Cardiac muscle cell (in vitro differentiated cells and primary cell): ENCODE data around the gene TMEM135. TPM values are rescaled to one million over a fixed set of nuclear protein-coding genes. Genes with fewer than 3 reads are reported as not detected.
A peak's percentile ranks its signal among the peaks of the same experiment; 100 is the strongest.

Experiments used
- DNase-seq, 2 donors: peaks; one replicate each; pipeline versions ENCODE4 v3.0.0 to v3.0.0-alpha.2; 2010 to 2017; ENCODE audit warnings: low read depth in 1 of 2, low spot score in 1 of 2
- H3K27ac ChIP-seq: fragments of 200-600 bp; sonication (generic); 2 replicates; pipeline ENCODE4 v1.5.1; 2016
- H3K27me3 ChIP-seq: fragments of 200-600 bp; sonication (generic); 2 replicates; pipeline ENCODE4 v1.6.0; 2016; ENCODE audit warnings: control low read depth
- H3K36me3 ChIP-seq: fragments of 200-600 bp; sonication (generic); 2 replicates; pipeline ENCODE4 v1.5.1; 2016; ENCODE audit warnings: control low read depth
- H3K4me1 ChIP-seq: fragments of 200-600 bp; sonication (generic); 2 replicates; pipeline ENCODE4 v1.8.1; 2017; ENCODE audit warnings: low read depth, mild to moderate bottlenecking, mixed run types
- H3K4me3 ChIP-seq: fragments of 200-600 bp; sonication (generic); 2 replicates; pipeline ENCODE4 v1.5.1; 2016; ENCODE audit warnings: mild to moderate bottlenecking
- H3K9me3 ChIP-seq: fragments of 200-600 bp; sonication (generic); 2 replicates; pipeline ENCODE4 v1.5.1; 2017; ENCODE audit warnings: low read depth, mild to moderate bottlenecking, control low read depth
- polyA plus RNA-seq: library from polyadenylated mRNA; unstranded; fragments of >200 nt; fragmentation: Nextera tagmentation; extraction: Ambion mirVana; gene quantifications from 2 replicates; pipeline ENCODE4 v1.2.1, GENCODE V29; 2016
- total RNA-seq: library from RNA; depleted of rRNA; stranded (reverse); fragments of >200 nt; gene quantifications from 2 replicates; pipeline ENCODE4 v1.2.3, GENCODE V29; 2016
- TF ChIP-seq, protein P1 (sequence below): IDR thresholded peaks from 2 replicates; pipeline ENCODE4 v1.5.1; 2012; ENCODE audit warnings: low read depth, mild to moderate bottlenecking, low read length

TMEM135 gene
- total and polyA plus RNA-seq, 2 experiments from 2014 or later = 25.2 to 28.8 TPM

DNA sequence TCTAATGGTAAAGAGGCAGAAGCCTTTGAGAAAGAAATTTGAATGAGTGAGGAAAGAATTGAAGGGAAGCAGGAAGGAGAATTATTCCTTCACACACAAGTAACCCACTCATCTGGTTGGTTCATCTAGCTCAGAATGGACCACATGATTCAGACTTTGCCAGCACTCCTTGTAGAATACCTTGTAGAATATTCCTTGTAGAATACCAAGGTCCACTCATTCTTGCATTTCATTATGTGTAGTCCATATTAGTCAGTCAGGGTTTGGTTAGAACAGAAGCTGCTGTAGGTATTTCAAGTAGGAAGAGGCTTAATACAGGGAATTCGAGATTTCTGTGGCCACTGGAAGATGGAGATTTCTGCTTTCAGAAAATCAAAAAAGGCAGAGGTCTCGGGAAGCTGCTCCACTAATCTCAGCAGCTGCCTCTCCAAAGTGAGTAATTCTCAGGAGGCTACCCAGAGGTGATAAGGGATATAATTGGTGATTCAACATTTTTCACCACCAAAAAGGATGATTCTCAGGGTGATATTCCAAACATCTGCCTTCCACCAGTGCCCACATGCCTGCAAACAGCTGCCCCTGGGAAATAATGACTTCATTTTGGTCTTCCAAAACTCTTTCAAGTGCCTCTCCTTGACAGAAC, 329.1 kb downstream of the TMEM135 start:
- H3K36me3 ChIP-seq = no peaks in the 10 kb centered on the region
- H3K4me1 ChIP-seq = peaks cover 10% of the 10 kb centered on the region
- no peak overlapping the region for H3K4me3 ChIP-seq
- no peak overlapping the region for H3K27ac ChIP-seq
- no peak for DNase-seq
- H3K9me3 ChIP-seq = no peaks in the 10 kb centered on the region
- TF ChIP-seq, protein P1, sequence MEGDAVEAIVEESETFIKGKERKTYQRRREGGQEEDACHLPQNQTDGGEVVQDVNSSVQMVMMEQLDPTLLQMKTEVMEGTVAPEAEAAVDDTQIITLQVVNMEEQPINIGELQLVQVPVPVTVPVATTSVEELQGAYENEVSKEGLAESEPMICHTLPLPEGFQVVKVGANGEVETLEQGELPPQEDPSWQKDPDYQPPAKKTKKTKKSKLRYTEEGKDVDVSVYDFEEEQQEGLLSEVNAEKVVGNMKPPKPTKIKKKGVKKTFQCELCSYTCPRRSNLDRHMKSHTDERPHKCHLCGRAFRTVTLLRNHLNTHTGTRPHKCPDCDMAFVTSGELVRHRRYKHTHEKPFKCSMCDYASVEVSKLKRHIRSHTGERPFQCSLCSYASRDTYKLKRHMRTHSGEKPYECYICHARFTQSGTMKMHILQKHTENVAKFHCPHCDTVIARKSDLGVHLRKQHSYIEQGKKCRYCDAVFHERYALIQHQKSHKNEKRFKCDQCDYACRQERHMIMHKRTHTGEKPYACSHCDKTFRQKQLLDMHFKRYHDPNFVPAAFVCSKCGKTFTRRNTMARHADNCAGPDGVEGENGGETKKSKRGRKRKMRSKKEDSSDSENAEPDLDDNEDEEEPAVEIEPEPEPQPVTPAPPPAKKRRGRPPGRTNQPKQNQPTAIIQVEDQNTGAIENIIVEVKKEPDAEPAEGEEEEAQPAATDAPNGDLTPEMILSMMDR = no peak
- no peaks in the 10 kb centered on the region for H3K27me3 ChIP-seq

DNA sequence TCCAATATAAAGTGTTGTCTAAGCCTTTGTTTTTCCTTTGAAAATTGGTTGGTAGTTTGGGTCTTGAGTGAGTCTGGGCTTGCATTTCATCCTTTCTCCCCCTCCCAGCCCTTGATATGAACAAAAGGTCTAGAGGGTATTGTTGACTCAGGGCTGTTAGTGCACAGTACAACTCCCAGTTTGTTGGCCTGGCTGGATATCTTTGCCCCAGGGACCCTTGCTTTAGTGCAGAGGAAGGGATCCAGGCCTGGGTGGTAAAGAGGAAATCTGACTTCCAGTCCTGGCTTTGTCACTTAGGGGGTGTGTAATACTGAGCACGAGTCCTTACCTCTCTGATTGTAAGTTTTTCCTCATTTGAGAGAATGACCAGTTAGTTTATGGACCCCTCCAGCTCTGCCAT, 330.4 kb downstream of the TMEM135 start:
- TF ChIP-seq, protein P1 = no peak
- no peaks in the 10 kb centered on the region for H3K9me3 ChIP-seq

DNA sequence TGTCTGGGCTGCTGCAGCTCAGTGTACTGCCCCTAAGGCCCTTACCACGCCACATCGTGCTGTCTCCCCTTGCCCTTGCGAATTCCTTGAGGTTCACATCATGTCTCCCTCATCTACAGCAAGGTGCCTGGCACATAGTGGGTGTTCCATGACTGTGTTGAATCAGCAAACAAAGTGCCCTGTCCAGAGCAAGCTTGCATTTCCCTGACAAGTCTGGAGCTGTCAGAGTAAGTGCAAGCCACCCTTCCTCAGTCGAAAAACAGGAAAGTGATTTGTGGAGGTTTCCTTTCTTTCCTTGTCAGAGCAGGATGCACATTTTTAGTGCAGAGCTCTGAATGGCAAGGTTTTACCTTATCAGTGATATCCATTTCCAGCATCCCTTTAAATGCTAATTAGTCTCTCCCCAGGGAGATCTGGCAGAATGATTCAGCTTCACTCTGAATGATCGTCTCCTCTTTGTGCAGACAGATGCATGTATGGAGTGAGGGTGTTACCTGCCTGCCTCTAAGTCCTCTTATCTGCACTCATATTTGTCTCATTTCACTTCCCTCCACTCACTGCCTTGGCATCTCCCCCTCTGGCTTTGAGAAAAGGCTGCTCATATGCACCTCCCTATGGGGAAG, 331.2 kb downstream of the TMEM135 start:
- Histone ChIP-seq H3K9me3 (no peaks in the 10 kb centered on the region), H3K27me3 (no peaks in the 10 kb centered on the region), H3K4me3 (no peak overlapping the region), H3K36me3 (no peaks in the 10 kb centered on the region), H3K27ac (peak overlapping the region; percentile 15), H3K4me1 (peaks cover 10% of the 10 kb centered on the region)
- peak; percentile 4 to 28 for DNase-seq
- TF ChIP-seq, protein P1 = no peak

More for the DNA sequence above, 330.4 kb downstream of the TMEM135 start:
- H3K36me3 ChIP-seq = no peaks in the 10 kb centered on the region
- no peak overlapping the region for H3K4me3 ChIP-seq
- H3K27ac ChIP-seq = no peak overlapping the region
- H3K4me1 ChIP-seq = peaks cover 10% of the 10 kb centered on the region
- no peaks in the 10 kb centered on the region for H3K27me3 ChIP-seq
- no peak for DNase-seq

DNA sequence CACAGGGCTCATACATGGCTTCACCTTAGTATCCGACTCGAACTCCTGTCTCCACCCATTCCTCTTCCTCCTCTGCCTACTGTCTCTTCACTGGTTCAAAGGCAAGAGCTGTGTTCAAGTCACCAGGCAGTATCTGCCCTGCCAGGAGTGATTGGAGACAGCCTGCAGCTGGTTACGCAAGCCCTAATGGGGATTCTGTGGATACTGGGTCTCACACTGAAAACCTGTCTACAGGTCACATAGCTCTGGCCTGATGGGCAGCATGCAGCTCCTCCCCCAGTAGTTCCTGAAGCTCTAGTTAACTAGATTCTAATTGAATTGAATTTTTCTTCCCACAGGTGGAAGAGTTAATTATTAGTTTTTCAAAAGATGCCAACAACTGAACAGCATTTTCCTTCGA, 332.2 kb downstream of the TMEM135 start:
- H3K9me3 ChIP-seq = no peaks in the 10 kb centered on the region
- H3K36me3 ChIP-seq = no peaks in the 10 kb centered on the region
- TF ChIP-seq, protein P1 = no peak
- peaks cover 10% of the 10 kb centered on the region for H3K4me1 ChIP-seq
- no peak overlapping the region for H3K4me3 ChIP-seq
- no peak overlapping the region for H3K27ac ChIP-seq
- H3K27me3 ChIP-seq = no peaks in the 10 kb centered on the region
- DNase-seq = no peak

DNA sequence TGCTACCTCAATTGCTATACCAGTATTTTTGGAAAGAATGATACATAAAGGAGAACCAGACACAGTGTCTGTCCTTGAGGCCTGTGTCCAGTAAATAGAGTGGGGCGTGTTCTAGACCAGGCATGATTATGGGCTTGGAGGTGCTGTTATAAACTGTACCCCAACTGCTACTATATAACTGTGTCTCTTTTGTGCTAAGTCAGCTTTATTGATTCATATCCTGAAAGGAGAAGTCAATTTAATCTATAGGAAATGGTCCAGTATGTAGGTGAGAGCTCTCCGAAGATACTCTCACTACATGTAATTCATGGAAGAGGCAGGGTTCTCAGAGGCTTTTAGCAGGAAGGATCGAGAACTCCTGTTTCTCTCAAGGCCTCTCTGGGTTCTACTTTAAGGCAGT, 334.3 kb downstream of the TMEM135 start:
- Histone ChIP-seq H3K27me3 (no peaks in the 10 kb centered on the region), H3K4me3 (no peak overlapping the region), H3K9me3 (no peaks in the 10 kb centered on the region), H3K36me3 (no peaks in the 10 kb centered on the region), H3K4me1 (peaks cover 10% of the 10 kb centered on the region), H3K27ac (no peak overlapping the region)
- DNase-seq = no peak
- TF ChIP-seq, protein P1 = no peak

Other genes starting within 250 kb of the TMEM135 start
- gene PRSS23, start 237.4 kb upstream of the TMEM135 start, total RNA-seq = 39.6 and 48.4 TPM in 2 replicates
- 96.8 and 107 TPM in 2 replicates for gene PRSS23, start 237.4 kb upstream of the TMEM135 start, polyA plus RNA-seq
- 37.2 and 46.4 TPM in 2 replicates for gene FZD4, start 82.5 kb upstream of the TMEM135 start, total RNA-seq
- gene FZD4, start 82.5 kb upstream of the TMEM135 start, polyA plus RNA-seq = 18.8 and 19.3 TPM in 2 replicates